ENCODE results near the gene LRRN2. TPM values are rescaled to one million over a fixed set of nuclear protein-coding genes. Genes with fewer than 3 reads are reported as not detected.

The LRRN2 gene
- total and polyA plus RNA-seq, 11 donors, result 0.65 to 4.2 (median 1.5) TPM

DNA sequence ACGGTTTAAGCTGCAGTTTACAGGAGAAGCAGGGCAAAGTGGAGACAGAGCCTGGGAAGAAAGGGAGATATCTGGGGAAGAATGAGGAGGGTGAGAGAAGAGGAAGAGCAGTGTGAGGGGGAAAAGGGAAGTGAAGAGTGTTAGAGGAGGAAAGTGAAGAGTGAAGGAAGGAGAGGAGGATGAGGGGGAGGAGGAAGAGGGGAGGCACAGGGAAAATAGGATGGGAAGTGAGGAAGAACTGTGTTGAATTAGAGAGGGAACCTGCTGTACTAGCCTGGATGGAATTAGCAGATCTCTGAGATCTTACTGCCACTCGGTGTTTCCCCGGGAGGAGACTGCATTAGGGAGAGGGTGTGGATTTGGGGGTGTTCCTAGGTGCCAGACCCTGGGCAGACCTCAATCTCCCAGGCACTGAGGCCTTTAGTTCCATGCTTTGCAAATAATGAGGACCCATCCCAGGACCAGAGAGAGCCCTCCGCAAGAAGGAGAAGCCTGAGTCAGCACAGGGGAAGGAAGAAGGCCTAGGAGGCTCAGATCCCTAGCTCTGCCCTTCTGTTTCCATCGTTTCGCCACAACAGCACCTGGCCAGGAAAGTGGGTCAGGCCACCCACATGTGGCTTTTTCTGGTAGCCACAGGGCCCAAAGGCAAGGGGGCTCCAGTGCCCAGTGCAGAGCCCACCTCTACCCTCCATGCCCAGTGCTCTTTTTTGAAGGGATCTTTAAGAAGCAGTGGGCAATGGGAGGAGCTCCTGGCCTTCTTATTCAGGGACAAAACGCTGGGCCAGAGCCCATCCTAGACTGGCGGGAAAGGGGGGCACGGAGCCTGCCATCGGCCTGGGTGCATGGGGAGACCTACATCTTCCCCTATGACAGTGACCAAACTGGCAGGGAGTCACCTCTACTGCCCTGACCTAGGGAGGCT lies 2.0 kb downstream of the LRRN2 start:
- peaks cover 0 to 40% (median 8%) of the 10 kb centered on the region in 9 donors for H3K27me3 ChIP-seq
- no peaks in the 10 kb centered on the region for H3K9me3 ChIP-seq
- peak overlapping the region in 6 of 12 donors; percentile 45 to 78 (median 70) for H3K27ac ChIP-seq
- no peak for ATAC-seq
- TF ChIP-seq, protein P1, sequence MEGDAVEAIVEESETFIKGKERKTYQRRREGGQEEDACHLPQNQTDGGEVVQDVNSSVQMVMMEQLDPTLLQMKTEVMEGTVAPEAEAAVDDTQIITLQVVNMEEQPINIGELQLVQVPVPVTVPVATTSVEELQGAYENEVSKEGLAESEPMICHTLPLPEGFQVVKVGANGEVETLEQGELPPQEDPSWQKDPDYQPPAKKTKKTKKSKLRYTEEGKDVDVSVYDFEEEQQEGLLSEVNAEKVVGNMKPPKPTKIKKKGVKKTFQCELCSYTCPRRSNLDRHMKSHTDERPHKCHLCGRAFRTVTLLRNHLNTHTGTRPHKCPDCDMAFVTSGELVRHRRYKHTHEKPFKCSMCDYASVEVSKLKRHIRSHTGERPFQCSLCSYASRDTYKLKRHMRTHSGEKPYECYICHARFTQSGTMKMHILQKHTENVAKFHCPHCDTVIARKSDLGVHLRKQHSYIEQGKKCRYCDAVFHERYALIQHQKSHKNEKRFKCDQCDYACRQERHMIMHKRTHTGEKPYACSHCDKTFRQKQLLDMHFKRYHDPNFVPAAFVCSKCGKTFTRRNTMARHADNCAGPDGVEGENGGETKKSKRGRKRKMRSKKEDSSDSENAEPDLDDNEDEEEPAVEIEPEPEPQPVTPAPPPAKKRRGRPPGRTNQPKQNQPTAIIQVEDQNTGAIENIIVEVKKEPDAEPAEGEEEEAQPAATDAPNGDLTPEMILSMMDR (IDR thresholded peaks at IDR 0.05), result no peak
- no peak for TF ChIP-seq POLR2A (IDR thresholded peaks at IDR 0.05)
- no peak for DNase-seq
- intact Hi-C loops (cut with DNase I), result loop anchor here in 1 of 10 donors (2.0 kb wide), 1 partner anchor 79 kb away; no protein-coding TSS in a partner anchor
- no peaks in the 10 kb centered on the region for H3K36me3 ChIP-seq
- peak overlapping the region in 8 of 12 donors; percentile 52 to 73 (median 60) for H3K4me3 ChIP-seq
- 67 to 82% (median 76%) methylated on average over 6 to 10 of the region's 10 CpGs for WGBS, 4 donors
- peaks cover 0 to 20% (median 7%) of the 10 kb centered on the region in 12 donors for H3K4me1 ChIP-seq

DNA sequence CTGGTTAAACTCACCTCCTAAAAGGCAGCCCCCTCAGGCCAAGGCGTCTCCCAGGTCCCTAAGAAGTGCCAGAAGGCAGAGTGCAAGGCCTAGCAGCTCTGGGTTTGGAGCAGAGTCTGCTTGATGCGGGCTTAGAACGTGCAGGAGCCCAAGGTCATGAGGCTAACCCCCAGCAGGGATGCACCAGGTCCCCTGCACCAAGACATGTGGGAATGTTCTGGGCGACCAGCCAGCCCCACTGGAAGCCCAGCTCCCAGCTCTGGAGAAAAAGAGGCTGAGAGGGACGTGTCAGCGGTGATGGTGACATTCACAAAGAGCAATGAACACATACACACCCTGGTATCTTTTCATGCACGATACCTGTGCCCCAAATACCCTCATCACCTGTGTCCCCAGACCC lies 5.1 kb downstream of the LRRN2 start:
- Histone ChIP-seq H3K27me3 (peaks cover 0 to 32% (median 3%) of the 10 kb centered on the region in 9 donors), H3K9me3 (no peaks in the 10 kb centered on the region), H3K4me3 (no peak overlapping the region), H3K27ac (no peak overlapping the region), H3K36me3 (no peaks in the 10 kb centered on the region), H3K4me1 (peaks cover 0 to 14% (median 5%) of the 10 kb centered on the region in 12 donors)
- intact Hi-C loops (cut with DNase I), result no loop called here
- no peak for TF ChIP-seq POLR2A (IDR thresholded peaks at IDR 0.05)
- no peak for ATAC-seq
- 66 to 77% (median 69%) methylated on average over 7 of the region's 7 CpGs for WGBS, 4 donors
- peak in 1 of 5 donors; percentile 51 for DNase-seq

DNA sequence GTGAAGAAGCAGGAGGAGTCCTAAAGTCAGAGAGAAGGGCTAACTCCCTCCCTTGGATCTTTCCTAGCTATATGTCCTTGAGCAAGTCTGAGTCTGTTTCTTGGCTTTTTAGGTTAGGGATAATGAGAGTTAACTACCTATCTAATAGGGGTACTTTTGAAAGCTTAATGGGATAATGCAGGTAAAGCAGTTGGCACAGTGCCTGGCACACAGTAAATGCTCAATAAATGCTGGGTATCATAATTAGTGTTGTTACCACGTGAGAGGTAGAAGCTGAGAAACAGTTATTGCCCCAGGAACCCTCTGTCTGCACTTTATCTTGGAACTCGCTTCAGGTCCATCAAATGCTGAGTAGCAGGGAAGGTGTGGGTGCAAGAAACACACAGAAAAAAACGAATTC lies 5.5 kb downstream of the LRRN2 start:
- TF ChIP-seq POLR2A (IDR thresholded peaks at IDR 0.05), result no peak
- TF ChIP-seq, protein P1 (IDR thresholded peaks at IDR 0.05), result no peak
- WGBS, 4 donors, result 68 to 81% (median 76%) methylated on average over 3 of the region's 3 CpGs
- Histone ChIP-seq H3K36me3 (no peaks in the 10 kb centered on the region), H3K27me3 (peaks cover 0 to 31% (median 3%) of the 10 kb centered on the region in 9 donors), H3K9me3 (no peaks in the 10 kb centered on the region), H3K27ac (no peak overlapping the region), H3K4me1 (peaks cover 0 to 14% (median 5%) of the 10 kb centered on the region in 12 donors), H3K4me3 (no peak overlapping the region)
- intact Hi-C loops (cut with DNase I), result no loop called here
- ATAC-seq (no peak), DNase-seq (no peak)

DNA sequence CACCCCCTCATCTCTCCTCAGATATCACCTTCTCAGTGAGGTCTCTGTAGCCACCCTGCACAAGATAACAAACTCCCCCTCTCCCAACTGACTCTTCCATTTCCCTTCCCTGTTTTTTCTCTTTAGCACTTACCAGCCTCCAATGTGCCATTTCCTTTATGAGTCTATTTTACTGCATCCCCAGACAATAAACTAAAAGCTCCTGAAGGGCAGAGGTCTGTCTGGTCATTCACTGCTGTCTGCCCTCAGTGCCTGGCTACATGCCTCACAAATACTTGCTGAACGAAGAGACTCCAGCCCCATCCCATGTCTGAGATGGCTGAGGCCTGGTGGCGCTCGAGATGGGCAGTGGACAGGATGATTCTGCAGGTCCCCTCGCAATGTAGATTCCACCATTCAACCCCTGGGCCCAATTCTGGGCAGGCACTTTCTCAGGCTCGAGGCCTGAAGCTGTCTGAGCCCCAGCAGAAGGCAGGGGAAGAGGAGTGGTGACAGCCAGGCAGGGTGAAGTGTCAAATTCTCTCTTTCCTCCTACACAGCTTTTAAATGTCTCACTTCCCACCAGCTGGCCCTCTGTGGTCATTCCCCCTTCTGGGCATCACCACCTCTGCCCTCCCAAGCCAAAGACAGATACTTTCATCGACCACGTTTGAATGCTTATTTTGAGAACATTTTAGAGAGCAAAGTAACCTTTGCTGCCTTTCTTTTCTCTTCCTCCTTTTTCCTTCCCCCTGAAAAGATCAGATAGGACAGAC lies 6.6 kb downstream of the LRRN2 start:
- TF ChIP-seq POLR2A (IDR thresholded peaks at IDR 0.05), result no peak
- Histone ChIP-seq H3K27ac (no peak overlapping the region), H3K4me3 (no peak overlapping the region), H3K4me1 (peaks cover 0 to 6% (median 0%) of the 10 kb centered on the region in 12 donors), H3K36me3 (no peaks in the 10 kb centered on the region), H3K9me3 (no peaks in the 10 kb centered on the region), H3K27me3 (peaks cover 0 to 23% (median 3%) of the 10 kb centered on the region in 9 donors)
- intact Hi-C loops (cut with DNase I), result no loop called here
- WGBS, 4 donors, result 78 to 81% (median 81%) methylated on average over 7 of the region's 7 CpGs
- no peak for ATAC-seq
- DNase-seq, result no peak

DNA sequence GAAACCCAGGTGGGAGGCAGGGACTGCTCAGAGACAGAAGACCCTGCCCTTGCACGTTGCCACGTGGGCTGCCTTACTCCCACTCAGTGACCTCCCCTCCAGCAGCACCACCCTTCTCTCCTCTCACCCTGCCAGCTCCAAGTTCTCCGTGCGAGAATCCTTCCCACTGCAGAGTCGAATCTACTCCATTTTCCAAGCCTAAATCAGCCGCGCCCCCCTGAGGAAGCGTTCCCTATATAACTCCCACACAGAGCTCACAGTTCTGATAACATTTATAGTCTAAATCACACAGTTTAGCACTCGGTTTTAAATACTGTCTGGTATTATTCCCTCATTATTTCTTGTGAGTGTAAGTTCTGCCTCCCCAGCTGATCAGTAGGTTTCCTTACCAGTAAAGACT lies 7.7 kb downstream of the LRRN2 start:
- 60 to 65% (median 64%) methylated on average over 9 of the region's 9 CpGs for WGBS, 4 donors
- ATAC-seq, result no peak

More for the DNA sequence above, 7.7 kb downstream of the LRRN2 start:
- no peaks in the 10 kb centered on the region for H3K4me1 ChIP-seq
- H3K9me3 ChIP-seq, result no peaks in the 10 kb centered on the region
- H3K4me3 ChIP-seq, result no peak overlapping the region
- H3K36me3 ChIP-seq, result no peaks in the 10 kb centered on the region
- DNase-seq, result no peak
- no peak for TF ChIP-seq POLR2A (IDR thresholded peaks at IDR 0.05)
- TF ChIP-seq, protein P1 (IDR thresholded peaks at IDR 0.05), result no peak
- peaks cover 0 to 23% (median 0%) of the 10 kb centered on the region in 9 donors for H3K27me3 ChIP-seq
- no peak overlapping the region for H3K27ac ChIP-seq
- intact Hi-C loops (cut with DNase I), result no loop called here
